ENCODE measurements around the gene ATP2B1.

DNA sequence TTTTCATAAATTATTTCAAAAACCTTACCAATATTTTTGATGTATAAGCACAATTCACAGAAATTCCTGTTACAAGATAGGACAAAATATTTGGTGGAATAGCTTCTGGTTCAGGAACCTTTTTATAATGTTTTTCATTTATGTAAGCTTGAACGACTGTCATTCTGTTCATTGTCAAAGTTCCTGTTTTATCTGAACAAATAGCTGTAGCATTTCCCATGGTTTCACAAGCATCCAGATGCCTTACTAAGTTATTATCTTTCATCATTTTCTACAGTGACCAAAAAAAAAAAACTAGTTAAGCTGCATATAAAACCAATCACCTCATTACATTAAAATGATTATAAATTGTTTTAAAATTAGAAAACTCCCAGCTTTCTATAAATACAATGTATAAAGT lies 87.1 kb downstream of the ATP2B1 start:
- TF ChIP-seq YY1 (IDR thresholded peaks at IDR 0.05; ENCODE audit: insufficient read depth, insufficient read length) (no peak), ZNF274 (IDR thresholded peaks at IDR 0.05; ENCODE audit: low read depth, low read length) (no peak)
